ENCODE measurements around the gene IL36B.

Gene IL36B

DNA sequence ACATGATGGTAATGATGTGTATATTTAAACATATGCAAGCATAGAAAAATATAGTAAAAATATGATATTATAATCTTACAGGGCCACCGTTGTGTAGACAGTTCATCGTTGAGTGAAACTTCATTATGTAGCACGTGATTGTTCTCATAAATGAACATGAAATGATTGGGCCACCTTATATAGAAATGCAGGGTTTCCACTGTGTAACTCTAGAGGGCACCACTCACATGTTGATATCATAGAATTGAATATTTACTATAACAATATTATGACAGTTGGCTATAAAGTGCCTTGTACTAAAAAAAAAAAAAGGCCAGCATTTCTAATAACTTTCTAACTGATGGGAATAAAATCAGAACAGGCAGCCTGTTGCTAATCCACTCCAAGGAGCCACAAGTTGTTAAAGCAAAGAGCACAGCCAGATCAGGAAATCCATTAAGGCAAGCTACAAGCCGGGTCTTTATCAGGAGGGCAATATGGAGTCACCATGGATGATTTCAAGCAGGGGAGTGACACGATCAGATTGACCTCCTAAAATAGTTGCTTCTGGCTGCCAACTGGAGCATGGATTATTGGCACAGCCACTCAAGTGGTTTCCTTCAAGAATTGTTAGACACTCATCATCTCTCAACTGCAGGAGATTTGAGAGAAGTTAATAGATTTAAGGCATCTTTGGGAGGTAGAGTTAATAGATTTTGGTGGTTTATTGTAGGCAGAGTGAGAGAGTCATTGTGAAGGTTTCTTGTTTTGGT, 31.8 kb upstream of the IL36B start:
- no peak for DNase-seq
- no peaks in the 10 kb centered on the region for H3K36me3 Mint-ChIP-seq (ENCODE audit: low read depth)
- TF ChIP-seq, protein P1, sequence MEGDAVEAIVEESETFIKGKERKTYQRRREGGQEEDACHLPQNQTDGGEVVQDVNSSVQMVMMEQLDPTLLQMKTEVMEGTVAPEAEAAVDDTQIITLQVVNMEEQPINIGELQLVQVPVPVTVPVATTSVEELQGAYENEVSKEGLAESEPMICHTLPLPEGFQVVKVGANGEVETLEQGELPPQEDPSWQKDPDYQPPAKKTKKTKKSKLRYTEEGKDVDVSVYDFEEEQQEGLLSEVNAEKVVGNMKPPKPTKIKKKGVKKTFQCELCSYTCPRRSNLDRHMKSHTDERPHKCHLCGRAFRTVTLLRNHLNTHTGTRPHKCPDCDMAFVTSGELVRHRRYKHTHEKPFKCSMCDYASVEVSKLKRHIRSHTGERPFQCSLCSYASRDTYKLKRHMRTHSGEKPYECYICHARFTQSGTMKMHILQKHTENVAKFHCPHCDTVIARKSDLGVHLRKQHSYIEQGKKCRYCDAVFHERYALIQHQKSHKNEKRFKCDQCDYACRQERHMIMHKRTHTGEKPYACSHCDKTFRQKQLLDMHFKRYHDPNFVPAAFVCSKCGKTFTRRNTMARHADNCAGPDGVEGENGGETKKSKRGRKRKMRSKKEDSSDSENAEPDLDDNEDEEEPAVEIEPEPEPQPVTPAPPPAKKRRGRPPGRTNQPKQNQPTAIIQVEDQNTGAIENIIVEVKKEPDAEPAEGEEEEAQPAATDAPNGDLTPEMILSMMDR (IDR thresholded peaks at IDR 0.05), result no peak
- H3K27ac Mint-ChIP-seq, result no peak overlapping the region
- no peaks in the 10 kb centered on the region for H3K9me3 Mint-ChIP-seq
- no peaks in the 10 kb centered on the region for H3K4me1 Mint-ChIP-seq
- H3K27me3 Mint-ChIP-seq (ENCODE audit: low read depth, poor library complexity), result peaks cover 47% of the 10 kb centered on the region
- H3K4me3 Mint-ChIP-seq, result no peak overlapping the region

DNA sequence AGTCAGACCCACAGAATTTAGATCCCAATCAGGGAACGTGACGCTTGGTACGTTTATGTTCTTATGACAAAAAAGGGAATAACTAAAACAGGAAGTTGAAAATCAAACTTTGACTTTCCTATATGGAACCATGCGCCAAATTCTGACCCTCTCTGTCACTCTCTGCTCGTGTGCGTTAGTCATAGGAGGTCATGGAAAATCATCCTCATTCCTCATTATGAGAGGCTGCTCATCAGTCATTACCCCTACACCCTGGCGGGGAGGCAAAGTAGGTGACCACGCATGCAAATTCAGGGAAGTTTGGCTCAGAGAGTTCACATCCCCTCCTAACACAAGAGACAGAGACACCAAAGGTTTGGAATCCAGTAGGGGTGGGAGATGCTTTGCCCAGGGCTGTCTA, 30.6 kb upstream of the IL36B start:
- Mint-ChIP-seq H3K27ac (no peak overlapping the region), H3K27me3 (ENCODE audit: low read depth, poor library complexity) (peaks cover 55% of the 10 kb centered on the region), H3K4me1 (peaks cover 7% of the 10 kb centered on the region), H3K9me3 (no peaks in the 10 kb centered on the region), H3K4me3 (no peak overlapping the region), H3K36me3 (ENCODE audit: low read depth) (no peaks in the 10 kb centered on the region)
- DNase-seq, result no peak
- TF ChIP-seq, protein P1 (IDR thresholded peaks at IDR 0.05), result no peak

DNA sequence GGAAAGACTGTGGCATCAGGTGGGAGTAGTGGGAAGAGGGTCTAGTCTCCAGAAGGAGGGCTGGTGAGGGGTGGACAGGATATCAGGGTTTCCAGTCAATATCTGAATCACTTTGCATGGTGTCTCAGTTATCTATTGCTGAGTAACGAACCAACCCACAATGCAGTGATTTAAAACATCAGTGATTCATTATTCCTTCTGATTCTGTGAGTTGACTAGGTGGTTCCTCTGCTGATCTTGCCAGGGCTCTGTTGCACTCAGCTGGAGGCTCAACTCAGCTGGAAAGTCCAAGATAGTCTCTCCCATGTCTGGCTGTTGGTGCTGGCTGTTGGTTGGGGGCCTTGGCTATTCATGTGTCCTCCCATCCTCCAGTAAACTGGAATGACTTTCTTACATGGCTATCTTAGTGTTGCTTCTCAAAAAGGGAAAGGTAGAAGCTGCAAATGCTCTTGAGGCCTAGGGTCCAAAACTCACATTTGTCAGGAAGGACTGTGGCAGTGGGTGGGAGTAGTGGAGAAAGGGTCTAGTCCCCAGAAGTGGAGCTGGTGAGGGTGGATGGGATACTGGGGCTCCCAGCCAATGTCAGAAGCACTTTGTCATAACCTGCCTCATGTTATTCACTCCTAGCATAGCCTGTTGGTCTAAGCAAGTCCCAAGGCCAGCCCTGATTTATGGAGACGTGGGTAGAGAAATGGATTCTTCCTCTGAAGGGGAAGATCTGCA, 29.0 kb upstream of the IL36B start:
- TF ChIP-seq, protein P1 (IDR thresholded peaks at IDR 0.05), result no peak
- Mint-ChIP-seq H3K27me3 (ENCODE audit: low read depth, poor library complexity) (peaks cover 63% of the 10 kb centered on the region), H3K4me1 (peaks cover 18% of the 10 kb centered on the region), H3K36me3 (ENCODE audit: low read depth) (no peaks in the 10 kb centered on the region), H3K27ac (no peak overlapping the region), H3K4me3 (no peak overlapping the region), H3K9me3 (no peaks in the 10 kb centered on the region)
- DNase-seq, result no peak

DNA sequence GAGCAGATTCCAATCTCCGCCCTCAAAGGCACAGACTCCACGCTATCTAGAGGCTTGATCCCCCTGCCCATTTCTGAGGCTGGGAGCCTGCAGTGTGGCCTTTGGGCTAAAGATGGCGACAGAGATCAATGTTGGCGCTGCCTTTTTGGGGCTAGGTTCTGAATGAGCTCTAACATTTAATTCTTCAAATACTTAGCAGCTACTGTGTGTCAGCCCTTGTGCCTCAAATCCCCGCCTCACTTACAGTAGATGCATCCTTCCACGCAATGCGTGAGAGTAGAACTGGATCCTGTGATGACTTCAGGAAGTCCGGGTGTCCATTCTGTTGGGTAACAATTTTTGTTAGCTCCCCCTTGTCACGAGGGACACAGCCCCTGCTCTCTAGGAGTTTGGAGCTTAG, 27.5 kb upstream of the IL36B start:
- H3K9me3 Mint-ChIP-seq, result no peaks in the 10 kb centered on the region
- DNase-seq, result peak; percentile 70
- H3K27ac Mint-ChIP-seq, result no peak overlapping the region
- H3K27me3 Mint-ChIP-seq (ENCODE audit: low read depth, poor library complexity), result peaks cover 77% of the 10 kb centered on the region
- TF ChIP-seq, protein P1 (IDR thresholded peaks at IDR 0.05), result peak; percentile 84
- H3K4me3 Mint-ChIP-seq, result no peak overlapping the region
- H3K4me1 Mint-ChIP-seq, result peaks cover 20% of the 10 kb centered on the region
- no peaks in the 10 kb centered on the region for H3K36me3 Mint-ChIP-seq (ENCODE audit: low read depth)

DNA sequence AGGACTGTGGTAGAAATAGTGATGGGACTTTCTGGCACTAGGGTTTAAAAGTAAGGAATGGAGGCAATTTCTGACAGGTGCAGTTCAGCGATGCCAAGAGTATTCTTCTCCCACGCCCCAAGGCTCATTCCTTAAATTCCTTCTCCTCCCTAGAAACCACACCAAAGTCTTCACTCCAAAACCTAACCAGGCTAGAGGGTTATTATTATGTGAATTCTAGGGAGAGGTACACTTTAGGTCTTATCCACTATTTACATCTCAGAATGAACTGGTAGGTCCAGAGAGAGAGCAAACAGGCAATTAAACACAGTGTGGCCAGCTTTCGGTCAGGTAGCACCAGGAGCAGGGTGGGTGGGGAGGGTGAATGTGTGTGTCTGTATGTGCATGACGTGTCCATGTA, 26.5 kb upstream of the IL36B start:
- H3K27ac Mint-ChIP-seq, result no peak overlapping the region
- H3K4me3 Mint-ChIP-seq, result no peak overlapping the region
- no peak for DNase-seq
- no peaks in the 10 kb centered on the region for H3K9me3 Mint-ChIP-seq
- H3K27me3 Mint-ChIP-seq (ENCODE audit: low read depth, poor library complexity), result peaks cover 73% of the 10 kb centered on the region
- H3K36me3 Mint-ChIP-seq (ENCODE audit: low read depth), result no peaks in the 10 kb centered on the region
- TF ChIP-seq, protein P1 (IDR thresholded peaks at IDR 0.05), result no peak
- H3K4me1 Mint-ChIP-seq, result peaks cover 20% of the 10 kb centered on the region

All from nephron progenitor cell (in vitro differentiated cells).